GM18508 (cell line): Measurements from ENCODE around the gene EN2.

ENCODE experiments used
- ATAC-seq: cut with Tn5 transposase; IDR thresholded peaks from one replicate; pipeline ENCODE4 v1.9.1; 2021; ENCODE audit warnings: moderate number of reproducible peaks; ENCODE audit not compliant: insufficient read depth, unreplicated experiment

EN2 gene

DNA sequence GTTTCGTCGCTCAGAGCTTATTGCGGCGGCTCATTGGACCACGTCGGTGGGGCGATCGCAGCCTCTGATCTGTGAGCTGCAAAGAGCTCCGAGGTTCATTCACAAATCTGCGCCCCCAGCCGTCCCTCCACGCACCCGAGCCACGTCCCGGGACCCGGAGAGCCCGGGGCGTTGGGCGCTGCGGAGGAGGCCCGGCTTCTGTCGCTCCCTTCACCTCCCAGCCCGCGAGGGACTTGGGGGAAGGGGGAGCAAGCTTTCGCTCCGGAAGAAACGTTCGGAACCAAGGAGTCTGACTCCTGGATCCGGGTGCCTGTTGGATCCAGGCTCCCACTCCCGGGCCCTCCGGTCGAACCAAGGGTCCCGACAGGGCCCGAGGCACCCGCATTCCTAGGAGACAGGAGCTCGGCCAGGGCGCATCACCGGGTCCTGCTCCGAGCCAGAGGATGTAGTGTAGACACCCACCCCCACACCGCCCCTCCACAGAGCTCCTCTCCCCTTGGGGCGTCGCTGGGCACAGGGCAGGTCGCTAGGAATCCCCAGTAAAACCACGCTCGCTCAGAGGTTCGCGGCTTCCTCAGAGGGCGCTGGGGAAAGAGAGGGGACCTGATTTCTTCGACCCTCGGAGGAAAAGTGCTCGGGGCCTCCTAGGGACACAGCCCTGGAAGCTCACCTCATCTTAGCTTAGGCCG is 7.9 kb upstream of the EN2 start:
- ATAC-seq: no peak

DNA sequence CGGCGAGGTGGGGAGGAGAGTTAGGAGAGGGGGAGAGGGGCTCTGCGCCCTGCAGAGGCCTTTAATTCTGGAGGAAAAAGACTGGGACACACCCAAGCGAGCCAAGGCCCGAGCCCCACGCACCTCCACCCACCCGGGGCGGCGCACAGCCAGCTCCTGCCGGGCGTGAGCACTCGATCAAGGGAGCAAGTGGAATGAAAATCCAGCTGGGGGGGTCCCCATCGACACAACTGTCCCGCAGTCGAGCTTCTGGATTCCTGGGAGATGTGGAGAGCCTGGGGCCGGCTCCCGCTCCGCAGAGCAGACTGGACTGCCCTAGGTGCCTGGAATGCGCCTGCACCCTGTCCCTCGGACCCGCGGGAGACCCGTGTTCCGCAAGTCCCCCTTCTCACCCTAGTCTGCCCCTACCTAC is 7.4 kb upstream of the EN2 start:
- ATAC-seq: no peak

- ATAC-seq: no peak
Measured at GRCh38 chr7:155450970-155451801, 6.7 kb upstream of the EN2 start.

GRCh38 chr7:155451840-155452239 is 6.1 kb upstream of the EN2 start:
- no peak for ATAC-seq

DNA sequence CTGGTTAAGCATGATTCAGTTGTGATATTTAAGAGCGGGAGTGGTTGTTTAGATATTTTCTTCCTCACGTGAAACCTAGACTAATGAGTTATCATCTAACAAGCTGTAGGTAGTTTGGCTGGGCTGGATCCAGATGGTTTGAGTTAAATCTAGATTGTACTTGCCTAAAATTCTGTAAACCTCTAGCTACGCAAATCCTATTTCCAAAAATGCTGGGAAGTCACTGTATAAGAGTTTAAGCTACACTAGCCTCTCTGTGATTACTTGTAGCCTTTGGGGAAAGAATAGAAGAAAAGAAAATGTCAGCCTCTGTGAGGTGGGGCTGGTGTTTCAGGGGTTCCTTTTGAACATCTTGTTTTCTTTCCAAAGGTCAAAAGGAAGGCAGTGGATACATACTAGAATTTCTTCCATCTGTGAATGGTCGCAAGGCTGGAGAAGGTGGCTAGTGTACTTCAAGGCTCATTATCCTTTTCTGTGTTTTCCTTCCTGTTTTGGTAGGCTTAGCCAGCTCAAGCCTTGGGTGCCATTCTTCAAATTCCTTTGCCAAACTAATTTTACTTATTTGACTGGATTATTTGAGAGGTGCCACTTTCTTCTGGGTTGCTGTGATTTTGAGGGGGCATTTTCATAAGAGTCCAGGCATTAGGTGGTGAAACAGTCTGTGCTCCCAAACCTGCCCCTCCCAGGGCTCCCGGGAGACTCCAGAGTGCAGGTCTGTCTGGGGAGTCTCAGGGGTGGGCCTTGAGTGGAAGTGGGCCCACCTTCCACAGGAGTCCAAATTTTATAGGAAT is 5.2 kb upstream of the EN2 start:
- ATAC-seq: no peak

DNA sequence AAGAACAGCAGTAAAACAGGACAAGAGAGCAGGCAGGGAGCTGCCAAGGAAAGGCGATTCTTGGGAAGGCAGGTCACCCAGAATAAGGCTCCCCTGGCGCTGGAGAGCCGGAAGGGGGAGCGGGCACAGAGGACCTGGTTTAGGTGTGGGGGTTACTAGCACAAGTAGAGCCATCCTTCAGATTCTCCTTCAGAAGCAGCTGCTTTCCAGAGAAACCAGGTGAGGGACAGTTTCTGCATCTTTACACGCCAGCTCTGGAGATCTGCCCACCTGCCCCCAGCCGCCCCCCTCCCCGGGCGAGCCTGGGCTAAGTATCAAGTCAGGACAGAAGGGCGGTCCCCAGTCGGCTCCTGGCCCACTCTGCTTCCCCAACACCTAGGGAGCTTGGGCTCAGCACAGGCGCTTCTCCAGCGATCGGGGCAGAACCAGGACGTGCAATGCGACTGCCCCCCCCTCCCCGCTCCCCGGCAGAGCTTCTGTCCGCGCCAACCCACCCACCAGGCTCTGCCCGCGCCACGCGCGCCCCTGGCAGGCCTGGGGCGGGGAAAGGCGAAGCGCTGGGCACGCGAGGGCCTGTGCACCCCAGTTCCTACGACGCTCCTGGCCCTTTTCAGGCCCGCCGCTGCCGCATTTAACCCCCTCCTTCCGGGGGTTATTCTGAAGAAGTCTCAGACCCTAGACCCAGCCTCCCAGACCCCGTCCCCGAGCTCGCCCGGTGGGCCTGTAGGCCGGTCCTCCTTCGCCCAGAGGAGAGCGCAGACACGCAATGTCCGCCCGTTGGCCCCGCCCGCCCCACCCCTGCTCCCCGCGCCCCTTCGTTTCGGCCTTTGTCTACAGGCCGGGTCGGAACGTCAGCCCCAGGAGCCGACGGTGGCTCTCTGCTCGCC is 4.4 kb upstream of the EN2 start:
- ATAC-seq: no peak

DNA sequence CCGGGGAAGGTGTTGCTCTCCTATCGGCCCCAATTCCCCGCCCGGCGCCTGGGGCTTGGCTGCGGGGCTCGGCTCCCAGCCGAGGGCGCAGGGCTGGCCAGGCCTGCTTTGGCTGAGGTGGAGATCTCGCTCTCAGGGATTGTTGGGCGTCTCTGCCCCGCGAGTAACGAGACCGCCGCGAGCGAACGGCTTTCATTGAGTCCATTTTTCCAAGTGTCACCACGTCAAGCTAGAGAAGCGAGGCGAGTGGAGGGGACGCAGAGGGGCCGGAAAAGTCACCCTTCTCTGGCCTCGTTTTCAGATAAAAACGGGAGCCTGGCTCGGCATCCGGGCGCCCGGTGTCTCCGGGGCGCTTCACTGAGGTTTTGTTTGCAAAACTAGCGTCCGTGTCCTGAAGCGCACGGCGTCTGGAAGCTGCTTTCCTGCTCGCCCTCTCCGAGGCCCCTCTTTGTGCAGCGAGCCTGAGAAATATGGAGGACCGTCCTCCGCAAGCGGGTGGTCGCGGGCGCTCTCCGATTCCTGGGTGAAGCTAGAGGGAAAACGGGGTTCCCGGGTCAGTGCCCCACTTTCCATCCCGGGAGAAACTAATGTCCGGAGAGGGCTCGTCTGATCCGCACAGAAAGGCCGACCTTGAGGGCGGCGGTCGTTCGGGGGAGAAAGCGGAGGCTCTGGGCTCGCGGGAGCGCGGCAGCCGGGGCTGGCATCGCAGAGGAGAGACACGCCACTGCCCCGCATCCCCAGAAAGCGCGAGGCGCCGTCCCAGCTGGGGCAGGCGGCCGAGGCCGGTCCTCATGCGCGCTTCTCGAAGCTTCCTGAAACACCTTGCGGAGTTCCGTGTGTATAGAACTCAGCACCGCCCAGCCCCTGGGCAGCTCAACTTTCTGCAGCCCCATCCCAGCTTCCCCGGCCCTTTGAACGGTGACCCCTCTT is 3.5 kb upstream of the EN2 start:
- ATAC-seq: no peak

DNA sequence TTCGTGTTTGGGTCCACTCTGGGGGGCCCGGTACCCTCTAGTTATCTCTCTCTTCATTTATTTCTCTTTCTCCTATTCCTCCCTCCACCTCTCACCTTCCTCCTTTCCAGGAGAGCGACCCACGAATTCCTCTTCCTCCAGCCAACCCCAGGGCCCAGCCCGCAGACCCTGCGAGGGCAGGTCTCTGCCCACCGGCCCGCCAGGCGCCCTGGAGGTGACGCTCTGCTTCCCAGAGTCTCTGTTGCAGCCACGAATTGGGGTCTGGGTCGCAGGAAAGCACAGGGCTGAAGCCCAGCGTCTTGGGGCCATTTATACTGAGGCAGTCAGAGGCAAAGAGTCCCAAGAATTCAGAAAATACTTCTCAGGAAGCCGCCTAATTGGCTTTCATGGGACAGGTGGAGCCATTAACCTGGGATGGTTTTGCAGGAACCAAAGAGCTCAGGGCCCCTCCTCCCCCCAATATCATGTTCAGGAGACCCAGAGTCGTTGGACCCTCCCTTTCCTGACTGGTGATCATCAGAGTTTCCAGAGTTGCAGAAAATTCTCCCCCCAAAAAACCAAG is 2.7 kb upstream of the EN2 start:
- no peak for ATAC-seq

DNA sequence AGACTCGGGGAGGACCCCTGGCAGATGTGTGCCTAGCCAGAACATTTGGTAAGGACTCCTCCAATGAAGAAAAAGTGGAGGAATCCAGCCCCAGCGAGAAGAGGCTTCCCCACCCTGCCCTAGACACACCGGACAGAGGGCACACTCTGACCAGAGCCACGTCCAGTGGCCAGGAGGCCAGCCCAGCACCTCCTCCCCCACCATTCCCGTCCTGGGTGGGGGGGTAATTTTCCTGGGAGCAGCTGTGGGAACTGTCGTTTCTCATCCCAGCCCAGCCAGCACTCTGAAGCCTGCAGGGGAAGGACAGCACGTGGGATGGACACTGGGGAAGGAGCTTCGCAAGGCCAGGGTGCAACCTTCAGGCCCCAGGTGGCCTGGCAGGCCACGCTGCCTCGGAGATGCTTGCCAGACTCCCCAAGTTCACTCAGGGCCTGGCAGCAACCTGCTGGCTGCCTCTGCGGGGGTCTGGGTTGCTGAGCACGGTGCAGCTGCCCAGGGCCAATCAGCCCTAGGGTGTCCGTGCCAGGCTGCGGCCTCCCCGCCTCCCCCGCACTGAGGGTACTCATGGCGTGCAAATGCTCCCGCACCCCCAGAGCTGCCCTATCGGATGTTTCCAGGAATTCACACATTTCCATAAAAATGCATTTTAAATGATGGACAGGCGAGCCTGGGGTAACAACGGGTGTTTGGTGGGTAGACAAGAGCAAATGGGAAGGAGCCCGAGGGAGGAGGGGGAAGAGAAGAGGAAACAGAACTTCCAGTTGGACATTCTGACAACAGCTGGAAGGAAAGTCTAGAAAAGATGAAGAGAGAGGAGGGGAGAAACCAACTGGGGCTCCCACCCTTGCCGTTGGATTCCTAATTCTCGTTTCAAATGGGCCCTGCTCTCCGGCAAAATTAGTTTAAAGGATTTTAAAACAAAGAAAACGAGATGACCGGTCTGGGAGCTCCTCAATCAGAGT is 1.9 kb upstream of the EN2 start:
- ATAC-seq: no peak

DNA sequence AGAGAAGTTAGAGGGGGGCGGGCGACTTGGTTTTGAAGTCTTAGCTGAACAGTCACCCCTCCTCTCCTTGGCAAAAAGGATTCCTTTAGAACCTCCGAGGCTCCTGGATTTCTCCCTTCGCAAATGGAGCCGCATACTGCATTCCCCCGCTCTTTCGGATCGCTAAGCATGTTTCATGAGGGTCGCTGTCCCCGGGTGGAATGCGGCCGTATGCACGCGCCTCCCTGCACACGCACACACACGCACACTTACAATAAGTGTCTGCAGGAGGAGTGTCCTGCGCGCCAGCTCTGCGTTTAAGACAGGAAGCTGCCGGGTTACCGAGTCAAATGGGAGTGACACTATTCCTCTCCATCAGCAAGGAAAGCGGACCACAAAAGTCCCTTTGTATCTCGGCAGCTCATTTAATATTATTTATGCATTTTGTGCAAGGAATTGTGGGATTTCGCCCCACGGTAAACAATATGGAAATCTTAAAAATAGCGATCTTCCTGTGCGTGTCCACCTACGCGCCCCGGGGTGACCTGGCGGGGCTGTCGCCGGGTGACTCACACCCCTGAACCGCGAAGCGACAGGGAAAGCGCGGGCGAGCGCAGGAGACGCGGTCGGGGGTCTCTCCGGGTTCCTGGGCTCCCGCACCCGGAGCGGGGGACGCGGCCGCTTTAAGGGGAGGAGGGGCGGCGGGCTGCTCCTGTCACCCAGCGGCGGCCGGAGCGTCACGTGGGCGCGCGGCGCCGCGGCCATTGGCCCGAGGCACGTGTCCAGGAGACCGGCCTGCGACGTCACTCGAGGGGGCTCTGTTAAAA is 988 bp upstream of the EN2 start:
- ATAC-seq: no peak

GRCh38 chr7:155457544-155458110 is 302 bp upstream of the EN2 start:
- ATAC-seq: no peak

DNA sequence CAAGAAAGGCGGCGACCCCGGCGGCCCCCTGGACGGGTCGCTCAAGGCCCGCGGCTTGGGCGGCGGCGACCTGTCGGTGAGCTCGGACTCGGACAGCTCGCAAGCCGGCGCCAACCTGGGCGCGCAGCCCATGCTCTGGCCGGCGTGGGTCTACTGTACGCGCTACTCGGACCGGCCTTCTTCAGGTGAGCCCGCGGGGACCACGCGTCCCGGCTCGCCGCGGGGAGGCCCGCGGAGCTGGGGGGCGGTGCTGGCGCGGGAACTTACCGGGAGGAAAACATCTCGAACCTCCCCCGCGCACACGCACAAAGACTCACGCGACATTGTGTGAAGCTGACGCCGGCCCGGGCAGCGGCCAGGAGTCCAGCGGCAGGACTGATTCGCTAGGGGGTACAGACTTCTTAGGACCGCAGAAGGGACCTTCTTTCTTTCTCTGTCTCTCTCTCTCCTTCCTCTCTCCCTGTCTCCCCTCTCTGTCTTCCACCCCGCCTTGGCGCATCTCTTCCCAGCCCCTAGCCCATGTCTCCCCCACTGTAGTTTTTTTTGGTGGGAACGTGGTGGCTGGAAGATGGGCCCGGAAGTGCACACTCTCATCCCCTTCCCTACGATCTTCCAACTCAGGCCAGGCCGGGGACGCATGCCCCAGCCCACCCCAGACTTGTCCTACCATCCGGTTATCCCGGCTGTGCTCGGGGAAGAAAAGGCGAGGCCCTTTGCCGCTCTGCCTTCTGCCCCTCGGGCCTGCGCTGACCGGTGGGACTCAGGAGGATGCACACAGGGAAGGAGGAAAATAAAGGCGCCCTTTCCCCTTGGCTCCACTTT is 1.2 kb downstream of the EN2 start:
- no peak for ATAC-seq

DNA sequence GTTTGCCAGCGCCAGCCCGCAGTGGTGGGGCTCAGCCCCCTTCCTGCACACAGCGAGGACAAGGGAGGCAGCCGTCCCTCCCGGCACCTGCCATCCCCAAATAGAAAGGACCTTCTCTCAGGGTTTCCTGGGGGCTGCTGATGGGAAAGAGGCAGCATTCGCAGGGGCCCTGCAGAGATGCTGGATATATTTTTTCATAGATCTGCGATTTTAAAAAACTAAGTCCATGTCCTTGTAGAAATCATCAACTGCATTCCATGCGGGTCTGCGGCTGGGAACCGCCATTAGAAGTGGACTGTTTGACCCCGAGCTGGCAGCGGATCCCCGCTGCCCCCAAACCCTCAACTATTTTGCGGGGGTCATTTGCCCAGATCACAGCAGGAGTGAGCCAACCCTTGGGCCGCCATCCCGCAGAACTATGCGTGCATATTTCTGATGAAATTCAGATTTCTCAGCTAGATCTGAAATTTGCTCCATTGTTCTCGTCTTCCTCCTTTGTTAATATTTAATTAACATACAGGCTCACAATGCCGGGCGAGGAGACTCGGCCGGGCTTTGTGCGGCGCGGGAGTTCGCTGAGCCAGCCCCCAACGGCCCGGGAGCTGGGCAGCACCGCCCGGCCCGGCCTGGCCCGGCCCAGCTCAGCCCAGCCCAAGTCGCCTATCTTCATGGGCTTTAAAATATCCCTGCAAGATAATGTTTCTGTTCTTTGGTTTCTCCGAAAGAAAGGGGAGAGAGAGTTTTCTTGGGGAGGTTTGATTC is 2.0 kb downstream of the EN2 start:
- ATAC-seq: no peak

- ATAC-seq: no peak
Measured at GRCh38 chr7:155460926-155461613, 3.1 kb downstream of the EN2 start.
